SK-N-MC (cell line): ENCODE data around the gene KIF22.

ENCODE experiments used
- EZH2 ChIP-seq: fragments of 200-600 bp; sonication (generic); IDR thresholded peaks from one replicate; pipeline ENCODE4 v1.6.1; 2017; ENCODE audit warnings: antibody characterized with exemption
- FOXP2 ChIP-seq: optimal IDR thresholded peaks from 2 replicates; pipeline ENCODE3; 2011; ENCODE audit warnings: mild to moderate bottlenecking, moderate library complexity; ENCODE audit not compliant: insufficient read depth; ENCODE audit errors: extremely low read length, control extremely low read depth
- POLR2AphosphoS5 ChIP-seq: IDR thresholded peaks from 2 replicates; pipeline ENCODE4 v1.6.1; 2012; ENCODE audit warnings: mild to moderate bottlenecking, low read depth, low read length, borderline replicate concordance

GRCh38 chr16:29761882-29762281, 28.7 kb upstream of the KIF22 start:
- TF ChIP-seq POLR2AphosphoS5 (no peak), EZH2 (no peak), FOXP2 (no peak)
